Measurements from ENCODE around the gene ADAM22.

DNA sequence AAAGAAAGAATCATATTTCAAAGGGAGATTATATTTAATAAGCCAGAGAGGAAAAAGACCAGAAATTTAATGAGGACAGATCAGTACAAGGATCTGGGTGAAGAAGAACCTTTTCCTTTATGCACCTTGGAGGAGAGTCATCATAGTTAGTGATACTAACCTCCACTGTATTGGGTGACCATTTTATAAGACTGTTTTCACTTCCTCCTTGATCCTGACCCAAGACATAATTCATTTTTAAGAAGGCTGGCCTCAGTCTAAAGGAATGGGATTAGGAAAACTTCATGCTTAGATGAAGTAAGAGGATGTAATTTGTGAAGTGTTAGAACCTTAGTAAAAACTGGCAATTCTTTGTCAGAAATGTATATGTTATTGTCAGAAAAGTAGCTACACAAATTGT, 68.6 kb downstream of the ADAM22 start:
- TF ChIP-seq, protein P1, sequence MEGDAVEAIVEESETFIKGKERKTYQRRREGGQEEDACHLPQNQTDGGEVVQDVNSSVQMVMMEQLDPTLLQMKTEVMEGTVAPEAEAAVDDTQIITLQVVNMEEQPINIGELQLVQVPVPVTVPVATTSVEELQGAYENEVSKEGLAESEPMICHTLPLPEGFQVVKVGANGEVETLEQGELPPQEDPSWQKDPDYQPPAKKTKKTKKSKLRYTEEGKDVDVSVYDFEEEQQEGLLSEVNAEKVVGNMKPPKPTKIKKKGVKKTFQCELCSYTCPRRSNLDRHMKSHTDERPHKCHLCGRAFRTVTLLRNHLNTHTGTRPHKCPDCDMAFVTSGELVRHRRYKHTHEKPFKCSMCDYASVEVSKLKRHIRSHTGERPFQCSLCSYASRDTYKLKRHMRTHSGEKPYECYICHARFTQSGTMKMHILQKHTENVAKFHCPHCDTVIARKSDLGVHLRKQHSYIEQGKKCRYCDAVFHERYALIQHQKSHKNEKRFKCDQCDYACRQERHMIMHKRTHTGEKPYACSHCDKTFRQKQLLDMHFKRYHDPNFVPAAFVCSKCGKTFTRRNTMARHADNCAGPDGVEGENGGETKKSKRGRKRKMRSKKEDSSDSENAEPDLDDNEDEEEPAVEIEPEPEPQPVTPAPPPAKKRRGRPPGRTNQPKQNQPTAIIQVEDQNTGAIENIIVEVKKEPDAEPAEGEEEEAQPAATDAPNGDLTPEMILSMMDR (IDR thresholded peaks at IDR 0.05; ENCODE audit: low read depth, low read length) = no peak
- TF ChIP-seq EZH2phosphoT487 (IDR thresholded peaks at IDR 0.05; ENCODE audit: low read depth) = no peak

All from OCI-LY3 (cell line).